Activated T-cell treated with anti-CD3 and anti-CD28 coated beads, Interleukin-2, amount 50 U/mL, for 48 hours (primary cell): ENCODE measurements around the gene FREM2.

Source experiments
- DNase-seq, 2 experiments: peaks; one replicate each; pipeline ENCODE4 v3.0.0-alpha.2; 2020

FREM2 gene

DNA sequence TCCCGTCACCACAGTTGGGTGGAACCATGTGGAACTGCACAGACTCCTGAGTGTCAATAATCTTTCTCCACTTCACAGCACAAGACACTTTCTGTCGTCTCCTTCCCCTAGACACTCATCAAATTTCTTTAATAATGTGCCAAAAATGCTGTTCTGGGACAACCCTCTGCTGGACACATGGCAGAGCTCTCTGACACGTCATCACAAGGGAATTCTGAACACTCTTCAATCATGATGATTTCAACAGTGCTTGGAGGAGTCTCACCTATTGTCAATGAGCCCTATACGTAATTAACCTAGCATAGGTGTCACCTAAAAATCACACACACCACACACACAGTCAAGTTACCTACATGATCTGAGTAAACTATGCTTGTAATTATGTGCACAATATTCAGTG is 162.4 kb downstream of the FREM2 start:
- DNase-seq = no peak

DNA sequence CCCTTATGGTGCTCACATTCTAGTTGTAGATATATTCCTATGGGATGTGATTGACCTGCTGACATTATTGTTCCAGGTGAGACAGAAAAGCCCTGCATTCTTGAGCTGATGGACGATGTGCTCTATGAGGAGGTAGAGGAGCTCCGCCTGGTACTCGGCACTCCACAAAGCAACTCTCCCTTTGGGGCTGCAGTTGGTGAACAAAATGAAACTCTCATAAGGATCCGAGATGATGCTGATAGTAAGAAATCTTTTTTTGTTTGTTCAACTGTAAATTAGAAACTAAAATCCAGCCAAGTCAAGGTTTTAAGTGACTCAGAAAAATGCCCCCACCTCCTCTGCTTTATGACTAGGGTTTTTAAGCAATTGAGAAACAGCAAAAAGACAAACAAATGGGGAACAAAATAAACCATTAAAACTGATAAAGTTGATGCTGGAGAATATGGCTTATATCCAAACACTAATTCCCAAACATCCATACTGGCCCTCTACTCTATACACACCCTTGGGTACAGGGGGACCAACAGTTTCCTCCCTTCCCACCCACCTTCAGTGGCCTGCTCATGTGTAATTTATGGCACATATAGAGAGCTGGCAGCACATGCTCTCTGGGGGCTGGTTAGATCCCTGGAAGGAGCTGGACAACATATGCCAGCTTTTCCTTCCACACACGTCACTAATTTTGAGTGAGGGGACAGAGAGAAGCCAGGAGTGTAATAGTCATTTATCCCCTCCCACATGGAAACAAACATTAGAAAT is 164.2 kb downstream of the FREM2 start:
- DNase-seq = no peak

DNA sequence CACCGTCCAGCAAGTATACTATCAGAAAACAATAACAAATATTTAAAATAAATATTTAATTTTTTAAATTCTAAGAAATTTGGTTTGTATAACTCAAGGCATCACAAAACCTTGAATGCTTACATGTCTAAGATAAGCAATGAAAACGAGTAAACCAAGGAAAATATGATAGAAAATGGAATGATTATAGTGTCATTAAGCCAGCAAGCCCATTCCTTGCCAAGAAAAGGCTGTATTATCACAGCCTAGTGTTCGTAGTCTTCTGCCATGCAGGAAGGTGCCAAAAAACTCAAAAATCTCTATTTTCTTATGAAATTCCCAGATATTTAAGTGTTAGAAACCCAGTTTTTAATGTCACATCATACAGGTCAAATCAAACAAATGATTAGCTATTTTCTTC is 167.3 kb downstream of the FREM2 start:
- DNase-seq = no peak

DNA sequence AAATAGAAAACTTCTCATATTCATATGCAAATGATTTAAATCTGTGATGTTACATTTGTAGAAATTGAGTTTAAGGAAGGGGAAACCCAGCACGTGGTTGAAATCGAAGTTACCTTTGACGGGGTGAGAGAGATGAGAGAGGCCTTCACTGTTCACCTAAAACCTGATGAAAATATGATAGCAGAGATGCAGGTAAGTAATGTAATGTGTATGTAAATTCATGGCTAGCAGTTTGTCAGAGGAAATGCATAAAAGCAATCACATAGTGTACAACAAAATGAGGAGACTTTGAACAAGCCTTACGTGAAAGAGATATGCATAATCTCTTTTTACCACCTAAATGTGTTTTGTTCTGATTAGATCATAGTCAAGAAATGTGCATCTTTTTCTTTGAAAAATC is 169.2 kb downstream of the FREM2 start:
- DNase-seq = no peak

GRCh38 chr13:38862443-38862842 is 175.6 kb downstream of the FREM2 start:
- DNase-seq = no peak

GRCh38 chr13:38863536-38863935 is 176.7 kb downstream of the FREM2 start:
- DNase-seq = no peak

- DNase-seq = no peak
Observed at GRCh38 chr13:38866649-38867048, 179.8 kb downstream of the FREM2 start.

- no peak for DNase-seq
Observed at GRCh38 chr13:38868399-38868798, 181.5 kb downstream of the FREM2 start.

- no peak for DNase-seq
Observed at GRCh38 chr13:38868870-38869269, 182.0 kb downstream of the FREM2 start.

DNA sequence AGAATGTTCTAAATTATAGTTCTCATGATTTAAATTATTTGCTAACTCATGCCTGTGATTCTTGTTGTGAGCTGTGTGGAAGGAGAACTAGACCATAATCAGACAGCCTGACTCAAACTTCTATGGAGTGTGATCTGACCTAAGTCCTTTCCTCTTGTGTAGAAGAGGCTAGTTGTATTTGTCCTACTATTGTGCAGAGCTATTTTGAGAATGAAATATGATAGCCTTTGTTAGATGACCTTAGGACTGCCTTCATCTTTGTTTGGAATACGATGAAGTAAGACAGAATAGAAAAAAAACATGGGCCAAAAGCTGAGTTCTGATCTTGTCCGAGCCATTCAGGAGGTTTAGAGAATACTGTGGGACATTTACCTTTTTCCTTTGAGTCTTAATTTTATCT is 184.4 kb downstream of the FREM2 start:
- no peak for DNase-seq

GRCh38 chr13:38872693-38873092 is 185.8 kb downstream of the FREM2 start:
- DNase-seq = peak; percentile 46 to 52

GRCh38 chr13:38875186-38875875 is 188.5 kb downstream of the FREM2 start:
- no peak for DNase-seq

DNA sequence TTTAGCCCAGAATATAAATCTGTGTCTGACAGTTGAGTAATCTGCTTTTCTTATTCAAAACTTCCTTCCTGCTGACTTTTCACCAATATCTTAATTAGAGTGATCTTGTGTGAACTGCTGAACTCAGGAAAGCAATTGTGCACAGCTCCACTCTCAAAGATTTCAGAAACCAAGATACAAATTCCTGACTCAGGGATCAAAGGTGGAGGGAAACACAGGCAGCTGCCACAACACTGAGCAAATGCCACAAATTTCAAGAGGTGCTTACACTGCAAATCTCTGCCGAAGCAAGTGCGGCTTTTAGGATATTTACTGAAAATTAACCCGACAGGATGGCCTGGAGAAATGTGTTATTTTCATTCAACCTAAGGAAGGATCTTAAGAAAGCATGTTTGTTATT is 192.4 kb downstream of the FREM2 start:
- DNase-seq = no peak

DNA sequence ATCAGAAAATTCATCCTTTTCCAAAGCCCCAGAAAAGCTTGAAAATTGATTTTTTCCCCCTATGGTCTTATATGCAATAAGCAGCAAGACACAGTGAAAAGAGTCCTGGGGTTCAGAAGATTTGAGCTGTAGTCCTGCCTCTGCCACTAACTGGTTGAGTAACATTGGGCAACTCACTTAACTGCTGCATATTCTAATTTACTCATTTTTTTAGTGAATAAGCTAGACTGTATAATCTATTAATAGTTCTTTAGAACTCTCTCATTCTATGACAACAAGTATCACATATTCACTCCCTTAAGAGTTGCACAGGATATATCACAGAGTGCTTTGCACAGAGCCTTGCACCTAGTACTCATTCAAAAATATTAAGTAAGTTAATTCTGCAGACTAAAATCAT is 192.9 kb downstream of the FREM2 start:
- no peak for DNase-seq

DNA sequence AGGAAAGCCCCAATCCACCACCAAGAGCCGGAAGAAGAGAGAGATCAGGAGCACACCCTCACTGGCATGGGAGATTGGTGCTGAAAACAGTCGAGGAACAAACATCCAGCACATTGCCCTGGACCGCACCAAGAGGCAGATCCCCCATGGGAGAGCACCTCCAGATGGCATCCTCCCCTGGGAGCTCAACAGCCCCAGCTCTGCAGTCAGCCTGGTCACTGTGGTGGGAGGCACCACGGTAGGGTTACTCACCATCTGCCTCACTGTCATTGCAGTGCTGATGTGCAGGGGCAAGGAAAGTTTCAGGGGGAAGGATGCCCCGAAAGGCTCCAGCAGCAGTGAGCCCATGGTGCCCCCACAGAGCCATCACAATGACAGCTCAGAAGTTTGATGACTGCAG is 193.5 kb downstream of the FREM2 start:
- no peak for DNase-seq

DNA sequence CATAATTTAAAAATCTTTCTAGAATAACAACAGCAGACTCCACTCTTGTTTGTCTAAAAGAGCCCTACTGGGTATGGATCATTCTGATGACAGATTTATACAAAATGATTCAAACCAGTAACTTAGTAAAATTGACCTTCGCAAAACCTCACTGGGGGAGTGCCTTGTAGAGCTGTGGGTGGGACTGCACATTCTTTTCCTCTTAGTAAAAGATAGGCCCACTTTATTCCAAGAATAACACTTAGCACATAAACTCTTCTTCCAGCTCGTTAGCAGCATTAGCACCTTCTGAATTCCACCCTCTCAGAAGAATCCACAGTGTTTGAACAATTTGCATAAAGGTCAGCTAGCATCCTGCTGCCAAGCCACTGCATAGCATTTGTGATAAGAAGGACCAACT is 196.9 kb downstream of the FREM2 start:
- DNase-seq = no peak

GRCh38 chr13:38888309-38888708 is 201.4 kb downstream of the FREM2 start:
- DNase-seq = no peak

GRCh38 chr13:38895075-38895474 is 208.2 kb downstream of the FREM2 start:
- no peak for DNase-seq

DNA sequence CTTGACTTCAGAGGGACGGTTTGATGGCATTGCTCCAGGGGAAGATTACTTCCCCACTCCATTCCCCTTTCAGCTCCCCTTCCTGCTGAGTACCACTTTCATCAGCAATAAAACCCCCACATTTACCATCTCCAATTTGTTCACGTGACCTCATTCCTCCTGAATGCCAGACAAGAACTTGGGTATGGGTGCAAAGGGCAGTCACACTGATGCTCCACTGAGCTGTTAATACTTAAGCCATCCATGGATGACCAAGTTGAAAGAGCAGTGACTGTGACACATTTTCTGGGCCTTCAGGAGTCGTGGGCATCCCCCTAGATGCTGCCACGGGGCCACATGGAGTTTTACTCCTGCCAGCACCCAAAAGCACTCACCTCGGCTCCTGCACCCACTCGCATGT is 210.6 kb downstream of the FREM2 start:
- DNase-seq = no peak

DNA sequence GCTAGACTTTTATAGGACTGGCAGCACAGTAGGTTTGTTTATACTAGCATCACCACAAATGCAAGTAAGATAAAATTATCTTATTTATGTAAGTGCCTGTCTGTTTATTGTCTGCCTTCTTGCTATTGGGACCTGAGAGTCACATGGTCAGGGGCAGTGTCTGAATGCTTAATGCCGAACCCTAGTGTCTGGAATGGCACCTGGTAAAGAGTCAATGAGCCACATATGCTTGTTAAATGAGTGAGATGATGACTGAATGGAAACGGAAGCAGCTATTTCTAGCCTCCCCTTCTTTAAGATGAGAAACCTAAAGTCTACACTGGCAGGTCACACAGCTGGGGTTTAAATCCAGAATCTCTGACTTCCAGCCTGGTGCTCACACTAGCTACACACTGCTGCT is 211.6 kb downstream of the FREM2 start:
- no peak for DNase-seq

GRCh38 chr13:38899571-38899970 is 212.7 kb downstream of the FREM2 start:
- no peak for DNase-seq

DNA sequence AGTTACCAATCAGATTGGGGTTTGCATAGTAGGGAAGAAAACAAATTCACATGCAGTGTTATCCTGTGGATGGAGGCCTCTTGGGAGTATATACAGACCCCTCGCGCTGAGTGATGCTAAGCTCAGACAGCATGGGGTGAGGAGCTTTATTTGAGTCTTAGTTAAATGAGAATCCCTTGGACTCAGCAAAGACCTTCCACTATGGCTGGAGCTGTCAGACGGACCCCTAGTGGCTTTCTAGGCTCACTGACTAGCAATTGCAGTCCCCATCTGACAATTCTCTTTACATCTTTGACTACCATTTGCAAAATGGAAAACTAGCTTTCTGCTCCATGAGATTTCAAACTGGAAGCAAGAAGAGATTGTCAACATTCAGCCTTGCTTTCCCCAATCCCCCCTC is 213.3 kb downstream of the FREM2 start:
- DNase-seq = no peak

GRCh38 chr13:38902551-38902950 is 215.7 kb downstream of the FREM2 start:
- DNase-seq = no peak

DNA sequence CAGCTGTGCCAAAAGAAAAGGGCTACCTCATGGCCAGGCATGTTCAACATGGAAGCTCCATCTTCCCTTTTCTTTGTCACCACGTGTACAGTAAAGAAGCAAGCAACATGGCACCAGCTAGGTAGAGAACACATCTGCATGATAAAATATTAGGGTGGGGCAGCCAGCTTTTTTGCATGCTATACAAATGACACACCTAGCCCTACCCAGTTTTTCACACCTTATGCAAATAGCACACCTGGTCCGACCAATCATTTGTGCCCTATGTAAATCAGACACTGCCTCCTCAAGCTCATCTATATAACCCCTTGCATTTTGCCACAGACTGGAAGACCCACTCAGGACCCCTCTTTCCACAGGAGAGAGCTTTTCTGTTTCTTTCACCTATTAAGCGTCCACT is 218.2 kb downstream of the FREM2 start:
- DNase-seq = no peak

GRCh38 chr13:38905861-38906260 is 219.0 kb downstream of the FREM2 start:
- DNase-seq = no peak
